ENCODE results near the gene ENPP1.

The ENPP1 gene

DNA sequence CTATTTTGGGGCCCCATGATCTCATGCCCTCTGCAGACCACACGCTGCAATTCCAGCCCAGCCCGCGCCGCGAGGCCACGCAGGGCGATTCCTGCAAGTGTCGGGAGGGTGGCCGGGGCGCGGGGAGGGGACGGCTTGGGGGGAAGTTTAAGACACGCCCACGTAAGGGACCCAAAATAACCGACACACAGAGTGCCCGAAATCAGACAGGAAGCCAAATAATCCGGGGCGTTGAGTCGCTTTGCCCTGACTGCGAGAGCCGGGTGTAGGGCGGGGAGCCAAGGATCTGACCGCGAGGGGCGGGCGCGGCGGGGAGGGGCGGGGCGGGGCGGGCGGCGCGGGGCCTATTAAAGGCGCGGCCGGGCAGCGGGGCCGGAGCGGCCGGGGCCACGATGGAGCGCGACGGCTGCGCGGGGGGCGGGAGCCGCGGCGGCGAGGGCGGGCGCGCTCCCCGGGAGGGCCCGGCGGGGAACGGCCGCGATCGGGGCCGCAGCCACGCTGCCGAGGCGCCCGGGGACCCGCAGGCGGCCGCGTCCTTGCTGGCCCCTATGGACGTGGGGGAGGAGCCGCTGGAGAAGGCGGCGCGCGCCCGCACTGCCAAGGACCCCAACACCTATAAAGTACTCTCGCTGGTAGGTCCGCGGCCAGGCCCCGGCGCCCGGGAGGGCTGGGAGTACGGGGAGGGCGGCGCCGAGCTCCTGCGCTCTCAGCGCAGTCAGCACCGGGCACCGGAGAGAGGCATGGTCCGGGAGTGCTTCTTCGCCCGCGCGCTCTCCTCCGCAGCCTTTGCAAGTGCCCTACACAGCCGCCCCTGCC, at the start of gene ENPP1:
ENPP1 (plus strand) TSS at position 377 of the 816 bp plus-strand sequence; CDS start at position 393, 16 bp downstream.
- DNase-seq: peak; percentile 69

DNA sequence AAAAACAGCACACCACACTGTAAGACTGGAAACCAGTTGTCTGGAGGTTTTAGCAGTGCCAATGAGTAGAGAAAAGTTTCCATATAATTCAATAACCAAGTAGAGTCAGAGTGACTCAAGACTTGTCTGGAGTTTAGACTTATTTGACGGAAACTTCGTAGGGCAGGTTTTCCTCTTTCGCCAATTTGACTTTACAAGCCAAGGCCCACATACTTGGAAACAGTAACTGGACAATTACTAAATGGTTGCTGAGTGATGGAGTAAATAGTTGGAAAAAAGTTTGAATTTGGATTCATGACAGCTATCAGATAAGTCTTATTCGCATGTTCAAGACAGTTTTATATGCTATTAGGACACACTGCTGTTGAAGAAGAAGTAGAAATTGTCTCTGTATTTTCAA, 48.9 kb upstream of the ENPP1 start:
- DNase-seq: no peak

DNA sequence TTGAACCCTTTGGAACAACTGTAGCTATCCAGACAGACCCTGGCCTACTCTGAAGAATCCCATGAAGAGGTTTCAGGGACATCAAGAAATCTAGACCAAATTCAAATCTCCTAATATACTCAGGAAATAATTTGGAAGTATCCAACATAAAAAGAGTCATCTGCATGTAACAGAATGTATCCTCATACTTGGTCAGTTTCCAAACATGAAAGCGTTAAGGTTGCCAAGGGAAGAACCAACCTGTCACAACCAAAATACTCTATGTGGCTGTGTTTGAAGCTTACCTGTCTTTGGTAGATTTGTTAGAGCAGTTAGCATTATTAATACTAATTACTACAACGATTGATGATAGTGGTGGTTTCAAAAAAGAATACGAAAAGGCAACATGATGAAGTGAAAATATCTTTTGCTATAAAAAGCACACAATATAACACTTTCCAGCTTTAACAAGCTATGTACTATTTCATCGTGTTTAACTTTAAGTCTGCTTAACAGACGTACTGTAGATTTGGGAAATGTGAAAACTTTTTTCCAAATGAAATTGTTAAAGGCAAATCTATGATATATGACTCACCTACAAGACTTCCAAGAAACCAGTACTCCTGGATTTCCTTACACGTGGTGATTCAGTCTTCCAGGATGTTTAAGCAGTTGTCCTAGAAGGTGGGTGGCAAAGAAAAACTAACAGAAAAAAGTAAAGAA, 46.6 kb upstream of the ENPP1 start:
- DNase-seq: peak; percentile 82

DNA sequence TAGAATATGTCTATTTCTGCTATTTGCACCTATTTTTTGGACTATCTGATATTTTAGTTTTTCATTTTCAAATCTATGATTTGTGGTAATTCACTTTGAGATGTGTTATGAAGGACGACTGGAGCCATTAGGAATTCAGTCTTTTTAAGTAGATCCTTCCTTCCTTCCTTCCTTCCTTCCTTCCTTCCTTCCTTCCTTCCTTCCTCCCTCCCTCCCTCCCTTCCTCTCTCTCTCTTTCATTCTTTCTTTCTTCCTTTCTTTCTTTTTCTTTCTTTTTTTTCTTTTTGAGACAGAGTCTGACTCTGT, 46.1 kb upstream of the ENPP1 start:
- DNase-seq: no peak

DNA sequence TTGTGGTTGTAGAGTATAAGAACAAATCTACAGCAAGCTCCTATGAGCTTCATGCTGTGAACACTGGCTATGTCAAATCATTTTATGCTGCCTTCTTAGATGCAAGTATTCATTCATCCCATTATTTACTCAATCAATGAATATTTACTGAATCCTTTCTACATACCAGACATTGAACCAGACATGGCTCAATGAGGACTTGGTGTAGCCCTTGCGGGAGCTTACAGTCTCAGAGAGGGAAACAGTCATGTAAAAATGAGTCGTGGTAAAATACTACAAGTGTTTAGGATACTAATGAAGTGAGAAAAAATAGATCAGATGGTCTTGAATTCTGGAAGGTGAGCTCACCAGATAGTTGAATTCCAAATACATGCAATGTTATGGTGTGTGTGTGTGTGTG, 44.8 kb upstream of the ENPP1 start:
- peak; percentile 68 for DNase-seq

DNA sequence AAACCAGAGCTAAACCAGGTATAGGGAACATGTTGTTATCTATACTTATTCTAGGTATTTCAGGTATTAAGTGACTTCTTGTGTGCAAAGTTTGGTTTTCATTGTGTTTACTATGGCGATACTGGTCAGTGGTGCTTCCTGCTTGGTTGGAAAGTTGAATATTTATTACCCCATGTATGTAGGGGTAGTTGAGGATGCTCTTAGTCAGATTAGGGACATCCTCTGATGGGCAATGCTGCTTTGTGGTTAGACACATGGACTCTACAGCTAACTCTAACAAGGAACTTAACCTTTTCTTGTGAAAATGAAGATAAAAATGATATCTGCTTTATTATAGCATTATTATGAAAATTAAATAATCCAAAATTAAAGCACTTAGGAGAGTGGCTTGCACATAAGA, 44.1 kb upstream of the ENPP1 start:
- DNase-seq: no peak

DNA sequence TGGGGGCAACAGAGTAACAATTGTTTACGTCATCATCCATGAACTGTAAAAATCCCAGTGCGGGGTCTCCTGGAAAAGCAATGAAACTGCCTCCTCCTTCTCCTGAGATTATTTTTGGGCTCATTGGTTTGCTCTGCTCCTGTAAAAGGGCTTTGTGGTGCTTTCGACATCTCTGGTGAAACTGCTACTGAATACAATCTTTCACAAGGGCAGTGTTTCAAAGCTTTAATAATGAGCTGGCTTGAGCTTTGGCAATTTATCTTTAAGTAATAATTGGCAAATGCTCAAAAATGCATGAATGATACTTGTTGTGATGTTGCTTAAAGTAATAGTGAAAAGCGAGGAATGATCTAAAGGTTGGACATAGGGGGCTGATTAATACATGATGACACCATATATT, 43.5 kb upstream of the ENPP1 start:
- DNase-seq: peak; percentile 25

DNA sequence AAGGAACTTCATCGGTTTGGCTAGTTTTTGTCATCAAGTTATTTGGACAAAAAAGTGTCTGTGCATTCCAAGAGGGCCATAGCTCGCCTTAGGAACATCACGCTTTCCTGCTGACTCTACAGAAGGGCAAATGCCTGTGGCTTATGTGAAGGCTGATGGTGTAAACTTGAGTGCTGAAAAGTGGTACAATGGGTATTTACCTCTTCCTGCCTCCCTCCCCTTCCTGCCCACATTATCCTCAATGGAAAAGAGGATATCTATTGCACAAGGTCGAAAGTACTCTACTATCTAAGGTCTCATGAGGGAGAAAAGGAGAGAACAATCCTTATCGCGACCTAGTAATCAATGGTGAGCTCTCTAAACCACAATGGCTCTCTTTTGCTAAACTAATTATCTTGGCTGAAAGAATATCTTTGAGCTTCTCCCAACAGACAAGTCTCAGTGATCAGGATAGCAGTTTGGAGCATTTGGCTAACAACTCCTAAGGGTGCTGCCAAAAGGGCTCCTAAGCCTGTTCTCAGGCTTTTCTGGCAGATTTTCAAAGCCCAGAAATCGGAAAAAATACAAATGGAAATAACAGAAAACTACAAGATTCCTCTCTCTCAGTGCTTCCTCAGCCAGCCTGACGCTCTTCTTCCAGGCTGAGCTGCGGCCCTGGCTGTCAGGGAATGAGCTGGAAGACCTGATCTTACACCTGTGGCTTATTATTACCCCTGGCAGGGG, 42.6 kb upstream of the ENPP1 start:
- peak; percentile 89 for DNase-seq

DNA sequence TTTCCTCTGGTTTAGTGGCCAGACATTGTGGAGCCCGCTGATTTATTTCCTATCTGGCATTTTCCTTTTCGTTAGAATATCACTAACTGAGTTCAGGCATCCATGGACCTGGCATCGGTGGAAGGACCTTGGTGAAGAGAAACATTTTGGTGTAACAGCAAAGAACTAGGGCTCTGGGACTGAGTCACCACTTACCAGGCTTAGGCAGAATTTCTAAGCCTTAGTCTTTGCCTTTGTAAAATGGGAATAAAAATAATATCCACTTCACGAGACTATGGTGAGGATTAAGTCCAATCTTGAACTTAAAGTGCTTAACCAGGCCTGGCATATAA, 42.0 kb upstream of the ENPP1 start:
- no peak for DNase-seq

DNA sequence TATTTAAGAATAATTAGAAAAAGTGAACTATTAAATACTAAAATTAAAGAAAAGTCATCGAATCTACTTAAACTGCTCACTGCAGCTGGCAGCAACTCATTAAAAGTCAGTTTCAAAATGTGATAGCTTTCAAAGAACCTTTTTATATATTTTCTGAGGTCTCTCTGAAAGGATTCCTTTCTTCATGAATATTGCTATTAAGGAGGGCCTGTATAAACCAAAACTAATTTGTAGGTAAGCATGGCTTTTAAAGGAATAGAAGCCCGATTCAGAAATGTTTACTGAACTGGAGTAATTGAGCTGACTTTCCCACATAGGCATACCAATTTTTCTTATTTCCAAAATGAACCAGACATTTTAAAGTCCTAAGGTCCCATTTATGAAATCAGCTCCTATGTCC, 41.2 kb upstream of the ENPP1 start:
- DNase-seq: no peak

DNA sequence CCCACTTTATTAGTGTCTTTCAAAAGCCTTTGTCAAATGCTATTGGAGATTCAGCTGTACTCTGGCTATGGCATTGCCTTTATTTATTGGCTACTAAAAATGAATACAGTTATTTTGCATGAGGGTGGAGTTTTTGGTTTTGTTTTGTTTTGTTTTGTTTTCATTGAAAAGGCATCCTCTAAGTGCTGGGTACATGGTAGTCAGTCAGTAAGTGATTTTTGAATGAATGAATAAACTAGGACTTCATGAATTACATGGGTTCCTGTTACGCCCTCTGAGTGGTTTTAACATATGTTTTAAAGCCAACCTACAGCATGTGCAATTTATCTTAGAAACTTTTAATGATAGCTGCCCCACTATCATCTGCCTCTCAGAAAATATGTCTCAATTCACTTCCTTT, 38.9 kb upstream of the ENPP1 start:
- no peak for DNase-seq

DNA sequence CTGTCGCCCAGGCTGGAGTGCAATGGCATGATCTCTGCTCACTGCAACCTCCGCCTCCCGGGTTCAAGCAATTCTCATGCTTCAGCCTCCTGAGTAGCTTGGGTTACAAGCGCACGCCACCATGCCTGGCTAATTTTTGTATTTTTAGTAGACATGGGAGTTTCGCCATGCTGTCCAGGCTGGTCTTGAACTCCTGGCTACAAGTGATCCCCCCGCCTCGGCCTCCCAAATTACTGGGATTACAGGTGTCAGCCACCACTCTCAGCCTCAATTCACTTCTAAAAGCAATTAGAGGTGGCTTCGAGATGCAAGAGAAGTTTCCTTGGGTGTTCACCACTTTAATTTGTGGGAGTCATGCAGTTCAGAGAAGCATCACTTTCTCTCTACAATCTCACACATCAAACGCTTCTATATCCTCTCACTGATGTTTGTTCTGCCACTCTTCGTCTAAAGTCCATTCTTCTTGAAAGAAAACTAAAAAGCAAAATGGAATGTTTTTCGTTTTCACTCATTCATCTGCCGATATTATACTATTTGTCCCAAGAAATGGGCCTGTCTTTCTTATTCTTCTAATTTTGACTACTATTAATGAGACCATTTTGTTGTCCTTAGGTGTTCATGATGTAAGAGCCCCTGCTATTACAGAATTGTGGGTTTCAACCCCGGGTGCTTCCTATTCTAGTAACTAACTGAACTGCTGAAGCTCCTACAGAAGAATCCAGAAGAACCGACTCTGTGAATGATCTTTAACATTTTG, 38.3 kb upstream of the ENPP1 start:
- no peak for DNase-seq

DNA sequence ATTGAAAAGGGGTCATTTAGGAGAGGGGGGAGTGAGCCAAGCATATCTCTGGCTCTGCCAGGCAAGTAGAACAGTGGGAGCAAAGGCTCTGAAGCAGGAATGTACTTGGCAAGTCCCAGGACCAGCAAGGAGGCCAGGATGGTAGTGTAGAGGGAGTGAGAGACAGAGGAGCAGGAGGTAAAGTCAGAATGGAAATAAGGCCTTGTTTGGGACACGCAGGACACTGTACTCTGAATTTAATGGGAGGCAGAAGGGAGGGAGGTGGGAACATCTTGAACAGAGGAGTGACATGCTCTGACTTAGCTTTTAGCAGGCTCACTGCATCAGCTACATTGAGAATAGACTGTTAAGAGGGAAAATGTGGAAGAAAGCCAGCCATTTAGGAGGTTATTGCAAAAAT, 37.0 kb upstream of the ENPP1 start:
- DNase-seq: no peak

DNA sequence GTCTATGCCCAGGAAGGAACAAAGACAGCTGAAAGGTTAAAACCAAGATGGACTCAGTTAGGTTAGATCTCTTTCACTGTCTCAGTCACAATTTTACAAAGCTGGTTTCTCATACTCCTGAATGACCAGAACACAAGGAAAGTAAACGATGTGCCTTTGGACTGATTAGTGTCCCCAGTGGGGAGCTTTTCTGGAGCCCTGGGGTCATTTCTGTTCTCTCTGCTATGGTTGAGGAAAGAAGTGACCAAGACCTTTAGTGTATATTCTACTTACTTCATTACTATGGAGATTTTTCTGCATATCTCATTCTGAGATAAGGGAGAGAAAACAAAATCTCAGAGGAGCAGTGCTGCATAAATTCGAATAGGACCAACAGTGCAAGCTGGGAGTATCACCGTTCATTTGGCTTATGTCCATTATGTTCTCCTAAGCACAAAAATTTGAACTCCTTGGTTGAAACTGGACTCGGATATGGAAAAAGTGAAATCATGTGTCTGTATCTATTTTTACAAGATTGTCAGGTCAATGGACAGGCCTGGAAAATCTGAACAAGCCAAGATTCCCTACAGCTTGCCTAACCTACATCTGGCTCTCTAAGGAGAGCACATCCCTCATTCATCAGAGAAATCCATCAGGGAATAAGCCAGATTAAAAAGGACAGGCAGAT, 34.4 kb upstream of the ENPP1 start:
- no peak for DNase-seq

DNA sequence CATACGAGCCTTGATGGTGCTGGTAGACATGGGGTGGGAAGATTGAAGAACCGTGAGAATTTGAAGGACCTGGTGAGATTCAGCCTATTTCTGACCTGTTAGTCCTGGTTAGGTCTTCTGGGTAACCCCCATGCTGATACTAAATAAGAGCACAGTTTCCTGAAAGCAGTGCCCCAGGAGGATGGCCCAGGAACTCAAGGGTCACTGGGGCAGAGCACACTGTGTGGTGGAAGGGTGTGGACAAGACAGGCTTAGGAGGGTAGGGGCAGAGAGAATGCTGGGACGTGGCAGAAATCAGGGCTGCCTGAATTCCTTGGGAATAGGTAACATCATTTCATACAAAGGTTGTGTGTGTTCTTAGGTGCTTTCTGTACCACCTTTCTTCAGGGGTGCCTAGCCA, 31.9 kb upstream of the ENPP1 start:
- no peak for DNase-seq

DNA sequence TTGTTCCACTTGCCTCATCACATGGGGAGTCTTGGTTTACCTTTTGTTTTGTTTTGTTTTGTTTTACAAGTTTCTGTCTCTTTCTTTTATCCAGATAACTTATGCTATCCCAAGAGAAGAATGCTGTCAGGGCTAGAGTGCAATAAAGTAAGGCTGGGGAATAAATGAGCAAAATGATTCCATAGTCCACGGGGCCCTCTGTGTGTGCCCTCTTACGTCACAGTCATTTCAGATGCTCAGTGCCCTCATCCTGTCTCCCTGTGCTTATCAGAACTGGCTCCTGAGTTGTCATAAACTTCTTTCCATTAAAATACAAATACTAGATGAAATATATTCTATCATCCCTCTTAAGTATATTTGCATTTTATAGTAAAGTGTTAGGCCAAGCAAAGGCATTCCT, 30.8 kb upstream of the ENPP1 start:
- DNase-seq: no peak

DNA sequence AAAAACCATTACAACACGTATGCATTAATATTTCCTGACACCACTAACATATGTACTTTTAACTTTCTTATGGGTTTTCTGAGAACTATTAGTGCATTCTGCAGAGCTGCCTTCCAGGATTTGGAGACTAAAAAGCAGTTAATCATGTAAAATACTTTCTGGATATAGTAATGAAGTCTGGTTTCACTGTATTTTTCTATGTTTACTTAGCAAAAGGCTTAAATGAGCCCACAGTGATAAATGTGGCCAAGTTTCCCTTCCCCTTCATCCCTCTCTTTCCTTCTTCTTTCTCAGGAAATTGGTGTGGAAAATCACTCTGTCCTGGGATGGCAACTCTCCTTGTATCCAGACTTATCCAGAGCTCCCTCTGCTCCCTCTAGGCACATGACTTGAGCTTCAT, 29.7 kb upstream of the ENPP1 start:
- no peak for DNase-seq

DNA sequence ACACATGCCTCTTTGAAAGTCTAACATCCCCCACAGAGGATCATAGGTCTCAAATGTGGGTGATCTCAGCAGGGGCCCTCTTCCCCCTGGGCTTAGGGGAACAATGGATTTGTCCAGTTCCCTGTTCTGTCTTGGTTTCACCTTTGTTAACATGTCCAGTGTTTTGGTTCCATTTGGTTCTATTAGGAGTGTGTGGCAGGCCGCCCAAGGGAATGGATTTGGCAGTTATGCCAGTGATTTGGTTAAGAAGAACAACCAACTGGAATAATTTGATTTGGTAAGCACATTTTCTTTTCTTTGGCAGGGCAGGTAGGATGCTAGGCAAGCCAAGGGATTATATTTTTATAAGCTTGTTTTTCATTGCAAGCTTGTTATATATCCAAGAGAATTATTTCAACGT, 28.5 kb upstream of the ENPP1 start:
- DNase-seq: no peak

DNA sequence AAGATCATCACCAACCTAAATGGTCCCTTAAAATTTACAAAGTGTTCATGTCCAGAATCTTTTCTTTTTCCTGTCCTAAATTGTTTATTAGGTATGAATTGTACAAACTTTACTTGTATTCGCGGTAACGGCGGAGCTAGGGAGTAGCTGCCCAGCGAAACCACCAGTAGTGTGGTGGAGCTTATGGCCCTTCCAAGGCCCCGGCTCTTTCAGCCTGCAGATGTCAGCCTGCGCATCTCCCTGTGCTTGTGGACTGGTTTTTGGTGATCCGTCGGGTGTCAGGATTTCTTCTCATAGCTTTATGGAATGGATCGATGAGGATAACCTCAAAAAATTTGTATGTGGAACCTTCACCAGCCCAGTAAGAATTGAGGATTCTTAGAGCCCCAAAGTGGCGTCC, 27.2 kb upstream of the ENPP1 start:
- DNase-seq: no peak

DNA sequence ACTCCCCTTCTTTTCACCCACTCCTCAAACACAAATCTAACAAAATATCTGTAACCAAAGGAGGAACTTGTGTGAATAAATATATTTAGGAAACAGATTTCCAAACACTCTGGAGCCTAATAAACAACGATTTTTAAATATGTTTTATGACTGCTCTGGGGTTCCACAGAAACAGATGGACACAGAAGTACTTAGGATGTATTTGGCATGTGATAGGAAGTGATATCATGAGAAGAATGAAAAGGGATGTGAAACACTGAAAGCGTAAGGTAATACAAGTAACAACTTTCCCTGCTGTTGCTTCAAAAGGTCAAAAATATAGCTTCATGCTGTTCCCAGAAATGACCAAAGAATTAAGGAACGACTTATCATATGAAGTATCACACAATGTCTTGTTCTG, 26.1 kb upstream of the ENPP1 start:
- DNase-seq: no peak

DNA sequence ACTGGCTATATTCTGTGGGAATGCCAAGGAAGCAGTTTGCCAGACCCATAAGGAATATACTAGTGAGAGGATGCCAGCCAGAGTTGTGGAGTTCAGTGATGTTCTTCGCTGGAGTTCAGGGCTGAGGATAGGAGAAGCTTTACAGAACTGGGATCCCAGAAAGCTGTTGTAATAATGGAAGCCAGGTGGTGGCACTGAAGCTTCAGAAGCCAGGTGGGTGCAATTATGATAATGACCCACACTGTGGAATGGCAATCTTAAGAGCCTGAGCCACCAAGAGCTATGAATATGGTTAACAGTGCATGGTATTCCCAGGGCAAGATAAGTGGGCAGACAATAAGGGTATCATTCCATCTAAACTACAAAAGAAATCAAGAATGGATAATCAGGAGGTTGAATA, 25.1 kb upstream of the ENPP1 start:
- DNase-seq: no peak

DNA sequence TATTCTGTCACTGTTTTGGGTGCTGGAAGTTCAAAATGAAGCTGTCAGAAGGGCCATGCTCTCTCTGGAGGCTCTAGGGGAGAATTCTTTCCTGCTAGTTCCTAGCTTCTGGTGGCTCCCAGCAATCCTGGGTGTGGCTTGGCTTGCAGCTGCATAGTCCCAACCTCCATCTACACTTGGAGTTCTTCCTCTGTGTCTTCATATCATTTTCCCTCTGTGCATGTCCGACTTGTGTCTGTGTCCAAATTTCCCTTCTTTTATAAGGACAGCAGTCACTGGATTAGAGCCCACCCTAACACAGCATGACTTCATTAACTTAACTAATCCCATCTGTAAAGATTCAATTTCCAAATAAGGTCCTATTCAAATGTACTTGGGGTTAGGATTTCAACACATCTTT, 23.3 kb upstream of the ENPP1 start:
- DNase-seq: peak; percentile 30

DNA sequence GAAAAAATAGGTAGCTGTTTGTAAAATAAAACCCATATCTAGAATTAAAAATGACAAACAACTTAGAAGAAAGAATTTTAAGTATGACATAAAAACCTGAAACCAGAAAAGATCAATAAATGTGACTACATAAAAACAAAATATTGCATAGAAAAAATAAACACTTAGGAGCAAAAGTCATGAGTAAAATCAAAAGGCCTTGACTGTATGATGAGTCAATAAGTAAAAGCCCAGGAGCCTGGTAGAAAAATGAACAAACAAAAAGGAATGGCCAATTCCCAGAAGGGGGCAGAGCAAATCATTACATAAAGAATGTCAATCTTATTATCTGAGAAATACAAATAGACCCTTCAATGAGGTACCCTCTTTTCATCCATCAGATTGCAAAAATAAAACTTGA, 20.7 kb upstream of the ENPP1 start:
- DNase-seq: peak; percentile 48

All from fibroblast of skin of right biceps (primary cell).